Transverse colon (tissue), 4 donors: ENCODE measurements around the gene BRME1.

ENCODE experiments used
- EP300 ChIP-seq: sonication (generic); formaldehyde crosslinking; IDR thresholded peaks from one replicate; pipeline ENCODE4 v1.6.1; 2017; ENCODE audit warnings: antibody characterized with exemption, low read depth
- POLR2A ChIP-seq: fragments of 450-650 bp; IDR thresholded peaks from one replicate; pipeline ENCODE4 v1.6.1; 2016; ENCODE audit warnings: antibody characterized with exemption, mild to moderate bottlenecking, moderate library complexity
- POLR2AphosphoS5 ChIP-seq, 3 donors: sonication (generic); formaldehyde crosslinking; IDR thresholded peaks; one replicate each; pipeline ENCODE4 v1.6.1; 2016; ENCODE audit warnings: antibody characterized with exemption in 3 of 3
- TF ChIP-seq, protein P1 (sequence below), 5 experiments: fragments of 200-600 bp in 3 of 5; fragments of 450-650 bp in 2 of 5; sonication (generic) in 3 of 5; IDR thresholded peaks; 1 replicate in 2 of 5; 2 replicates in 3 of 5; pipeline ENCODE4 v1.5.1; 2016 to 2017; ENCODE audit warnings: antibody characterized with exemption in 5 of 5, inconsistent platforms in 3 of 5, mild to moderate bottlenecking in 2 of 5, moderate library complexity in 1 of 5

DNA sequence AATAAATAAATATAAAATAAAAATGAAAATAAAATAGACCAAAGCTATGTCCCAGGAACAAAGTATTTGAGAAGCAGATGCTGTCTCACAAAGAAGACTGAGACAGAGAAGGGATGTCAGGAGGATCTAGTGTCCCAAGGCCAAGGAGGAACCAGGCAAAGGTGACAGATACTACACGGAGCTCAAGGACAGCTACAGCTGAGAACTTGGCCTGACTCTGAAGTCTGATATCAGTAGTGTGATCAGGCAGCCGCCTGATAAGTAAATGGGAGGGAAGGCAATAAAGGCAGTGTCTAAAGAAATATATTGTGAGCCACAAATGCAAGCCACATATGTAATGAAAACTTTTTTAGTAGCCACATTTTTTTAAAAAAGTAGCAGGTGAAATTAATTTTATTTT is 49.4 kb downstream of the BRME1 start:
- TF ChIP-seq, protein P1, sequence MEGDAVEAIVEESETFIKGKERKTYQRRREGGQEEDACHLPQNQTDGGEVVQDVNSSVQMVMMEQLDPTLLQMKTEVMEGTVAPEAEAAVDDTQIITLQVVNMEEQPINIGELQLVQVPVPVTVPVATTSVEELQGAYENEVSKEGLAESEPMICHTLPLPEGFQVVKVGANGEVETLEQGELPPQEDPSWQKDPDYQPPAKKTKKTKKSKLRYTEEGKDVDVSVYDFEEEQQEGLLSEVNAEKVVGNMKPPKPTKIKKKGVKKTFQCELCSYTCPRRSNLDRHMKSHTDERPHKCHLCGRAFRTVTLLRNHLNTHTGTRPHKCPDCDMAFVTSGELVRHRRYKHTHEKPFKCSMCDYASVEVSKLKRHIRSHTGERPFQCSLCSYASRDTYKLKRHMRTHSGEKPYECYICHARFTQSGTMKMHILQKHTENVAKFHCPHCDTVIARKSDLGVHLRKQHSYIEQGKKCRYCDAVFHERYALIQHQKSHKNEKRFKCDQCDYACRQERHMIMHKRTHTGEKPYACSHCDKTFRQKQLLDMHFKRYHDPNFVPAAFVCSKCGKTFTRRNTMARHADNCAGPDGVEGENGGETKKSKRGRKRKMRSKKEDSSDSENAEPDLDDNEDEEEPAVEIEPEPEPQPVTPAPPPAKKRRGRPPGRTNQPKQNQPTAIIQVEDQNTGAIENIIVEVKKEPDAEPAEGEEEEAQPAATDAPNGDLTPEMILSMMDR (IDR thresholded peaks at IDR 0.05) = no peak
- TF ChIP-seq POLR2A (no peak), POLR2AphosphoS5 (IDR thresholded peaks at IDR 0.05) (no peak), EP300 (no peak)
